ENCODE measurements around the gene GPRIN3. TPM values are rescaled to one million over a fixed set of nuclear protein-coding genes. Genes with fewer than 3 reads are reported as not detected.

GPRIN3 gene
- total RNA-seq, 1 experiment from 2014 or later = 0.48 TPM

- no peak overlapping the region for H2BK12ac ChIP-seq (ENCODE audit: insufficient read length, low read depth, low read length)
- H4K5ac ChIP-seq (ENCODE audit: insufficient read length, low read depth, low read length) = no peak overlapping the region
- H3K9ac ChIP-seq (ENCODE audit: extremely low read depth, insufficient read length, low read length) = no peak overlapping the region
- no peak overlapping the region for H2BK5ac ChIP-seq (ENCODE audit: insufficient read length, low read length)
- H3K4me1 ChIP-seq (ENCODE audit: insufficient read depth, low read length) = no peaks in the 10 kb centered on the region
- Mint-ChIP-seq H3K36me3 (ENCODE audit: insufficient read depth in 1 of 3, low read depth in 3 of 3) (no peaks in the 10 kb centered on the region; a peak in 1 of 7 replicates), H3K27me3 (ENCODE audit: low read depth) (no peaks in the 10 kb centered on the region), H3K4me3 (no peak overlapping the region), H3K4me1 (no peaks in the 10 kb centered on the region), H3K9me3 (peaks cover 3 to 6% of the 10 kb centered on the region in 2 experiments; a peak in 4 of 5 replicates), H3K27ac (no peak overlapping the region)
- H4K20me1 ChIP-seq (ENCODE audit: control insufficient read depth, insufficient read depth, insufficient read length) = no peaks in the 10 kb centered on the region
- no peak overlapping the region for H3K56ac ChIP-seq (ENCODE audit: insufficient read length, low read depth, low read length)
- no peak for TF ChIP-seq CTCF (conservative IDR thresholded peaks at IDR 0.05)
- no peak for DNase-seq
- H3K4me2 ChIP-seq (ENCODE audit: insufficient read depth, insufficient read length, low read length) = no peak overlapping the region
- no peak overlapping the region for H2AFZ ChIP-seq (ENCODE audit: low read length)
- H2BK15ac ChIP-seq (ENCODE audit: low read depth, low read length) = no peak overlapping the region
- no peaks in the 10 kb centered on the region for H3K79me2 ChIP-seq (ENCODE audit: insufficient read depth, low read length)
- H2AK5ac ChIP-seq (ENCODE audit: insufficient read length, low read length) = no peak overlapping the region
- H3K4ac ChIP-seq (ENCODE audit: low read depth, low read length) = no peak overlapping the region
- H3K18ac ChIP-seq (ENCODE audit: insufficient read length, low read depth, low read length) = no peak overlapping the region
- no peak overlapping the region for H2BK120ac ChIP-seq (ENCODE audit: low read depth, low read length, poor library complexity, severe bottlenecking)
- no peak overlapping the region for H3T11ph ChIP-seq (ENCODE audit: low read length)
- no peak overlapping the region for H4K8ac ChIP-seq (replicated peaks; ENCODE audit: insufficient read length, low read depth, low read length)
- H2BK20ac ChIP-seq (ENCODE audit: low read depth, low read length, poor library complexity, severe bottlenecking) = no peak overlapping the region
- no peak overlapping the region for H3K14ac ChIP-seq (ENCODE audit: insufficient read depth, low read length)
- WGBS (ENCODE audit: extremely low coverage, insufficient read length, low lambda C conversion rate) = no CpG with 5 or more reads among the region's 1 CpG
- no peaks in the 10 kb centered on the region for H3K79me1 ChIP-seq (ENCODE audit: insufficient read depth, low read depth, low read length, poor library complexity, severe bottlenecking)
- no peak overlapping the region for H4K91ac ChIP-seq (ENCODE audit: insufficient read length, low read depth, low read length)
- H3K9me3 ChIP-seq (ENCODE audit: control insufficient read depth, low read depth, low read length) = no peaks in the 10 kb centered on the region
- H3K23me2 ChIP-seq (ENCODE audit: insufficient read length, low read depth, low read length, poor library complexity, severe bottlenecking) = no peaks in the 10 kb centered on the region
- H3K27me3 ChIP-seq (ENCODE audit: insufficient read depth, low read length) = no peaks in the 10 kb centered on the region; the same call in 1 of the 2 replicates
- no peak overlapping the region for H3K23ac ChIP-seq (ENCODE audit: insufficient read length, low read depth, low read length)
- H3K27ac ChIP-seq (ENCODE audit: insufficient read length, low read depth, low read length) = no peak overlapping the region
These were observed 103.0 kb downstream of the GPRIN3 start for GRCh38 chr4:89204624-89205023.

All from H9 (cell line).